OCI-LY7 (cell line): ENCODE data around the gene MAP1B.

Source experiments
- EZH2phosphoT487 ChIP-seq: fragments of 200-600 bp; sonication (generic); IDR thresholded peaks from 2 replicates; pipeline ENCODE4 v1.6.1; 2018; ENCODE audit warnings: low read depth, borderline replicate concordance, mild to moderate bottlenecking, mixed run types, antibody characterized with exemption, low read length, moderate library complexity, mixed read lengths
- TF ChIP-seq, protein P1 (sequence below): fragments of 200-600 bp; sonication (generic); conservative IDR thresholded peaks from 2 replicates; pipeline ENCODE4 v1.5.1; 2014; ENCODE audit warnings: mild to moderate bottlenecking, antibody characterized with exemption, low read length, moderate library complexity, mixed read lengths

DNA sequence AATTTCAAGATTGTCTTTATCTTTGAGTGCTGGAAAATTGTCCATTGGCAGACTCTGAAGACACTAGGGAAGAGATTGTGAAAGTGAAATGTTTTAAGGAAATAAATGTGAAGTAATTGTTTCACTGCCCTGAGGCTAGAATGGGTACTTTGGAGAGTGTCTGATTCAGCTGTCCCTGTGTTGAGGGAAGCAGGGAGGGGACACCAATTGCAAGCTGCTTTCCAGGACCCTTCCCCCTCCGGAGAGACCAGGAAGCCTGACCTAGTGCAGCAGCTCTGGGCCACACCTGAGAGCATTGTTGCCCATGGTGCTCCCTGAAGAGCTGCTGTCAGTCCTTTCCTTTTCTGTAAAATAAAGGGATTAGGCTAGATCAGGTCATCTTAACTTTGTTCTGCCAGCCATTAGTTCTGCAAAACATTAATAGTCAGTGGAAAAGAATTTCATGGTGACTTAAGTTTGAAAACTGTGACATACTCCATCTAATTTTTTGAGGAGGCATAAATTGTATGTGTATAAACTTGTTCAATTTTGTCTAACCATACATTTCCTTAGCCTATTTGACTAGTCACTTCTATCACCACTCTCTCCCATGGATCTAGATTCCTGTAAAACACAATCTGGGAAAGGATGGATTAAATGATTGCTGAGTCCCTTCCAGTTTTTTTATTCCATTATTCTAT is 18.8 kb downstream of the MAP1B start:
- TF ChIP-seq, protein P1, sequence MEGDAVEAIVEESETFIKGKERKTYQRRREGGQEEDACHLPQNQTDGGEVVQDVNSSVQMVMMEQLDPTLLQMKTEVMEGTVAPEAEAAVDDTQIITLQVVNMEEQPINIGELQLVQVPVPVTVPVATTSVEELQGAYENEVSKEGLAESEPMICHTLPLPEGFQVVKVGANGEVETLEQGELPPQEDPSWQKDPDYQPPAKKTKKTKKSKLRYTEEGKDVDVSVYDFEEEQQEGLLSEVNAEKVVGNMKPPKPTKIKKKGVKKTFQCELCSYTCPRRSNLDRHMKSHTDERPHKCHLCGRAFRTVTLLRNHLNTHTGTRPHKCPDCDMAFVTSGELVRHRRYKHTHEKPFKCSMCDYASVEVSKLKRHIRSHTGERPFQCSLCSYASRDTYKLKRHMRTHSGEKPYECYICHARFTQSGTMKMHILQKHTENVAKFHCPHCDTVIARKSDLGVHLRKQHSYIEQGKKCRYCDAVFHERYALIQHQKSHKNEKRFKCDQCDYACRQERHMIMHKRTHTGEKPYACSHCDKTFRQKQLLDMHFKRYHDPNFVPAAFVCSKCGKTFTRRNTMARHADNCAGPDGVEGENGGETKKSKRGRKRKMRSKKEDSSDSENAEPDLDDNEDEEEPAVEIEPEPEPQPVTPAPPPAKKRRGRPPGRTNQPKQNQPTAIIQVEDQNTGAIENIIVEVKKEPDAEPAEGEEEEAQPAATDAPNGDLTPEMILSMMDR, result no peak
- no peak for TF ChIP-seq EZH2phosphoT487
